Stimulated activated CD4-positive, alpha-beta T cell treated with anti-CD3 and anti-CD28 coated beads, TNF-alpha, amount 100 ng/mL, for 48 hours (primary cell): ENCODE data around the gene IFITM1.
"Not testable (repeated sequence)": the region's sequence is repeated elsewhere in the genome, so short reads cannot be mapped to it uniquely, and the experiment has no call there.

Experiments used
- DNase-seq, 3 donors: peaks; one replicate each; pipeline ENCODE4 v3.0.0-alpha.2; 2020; ENCODE audit warnings: low read depth in 3 of 3

Gene IFITM1

DNA sequence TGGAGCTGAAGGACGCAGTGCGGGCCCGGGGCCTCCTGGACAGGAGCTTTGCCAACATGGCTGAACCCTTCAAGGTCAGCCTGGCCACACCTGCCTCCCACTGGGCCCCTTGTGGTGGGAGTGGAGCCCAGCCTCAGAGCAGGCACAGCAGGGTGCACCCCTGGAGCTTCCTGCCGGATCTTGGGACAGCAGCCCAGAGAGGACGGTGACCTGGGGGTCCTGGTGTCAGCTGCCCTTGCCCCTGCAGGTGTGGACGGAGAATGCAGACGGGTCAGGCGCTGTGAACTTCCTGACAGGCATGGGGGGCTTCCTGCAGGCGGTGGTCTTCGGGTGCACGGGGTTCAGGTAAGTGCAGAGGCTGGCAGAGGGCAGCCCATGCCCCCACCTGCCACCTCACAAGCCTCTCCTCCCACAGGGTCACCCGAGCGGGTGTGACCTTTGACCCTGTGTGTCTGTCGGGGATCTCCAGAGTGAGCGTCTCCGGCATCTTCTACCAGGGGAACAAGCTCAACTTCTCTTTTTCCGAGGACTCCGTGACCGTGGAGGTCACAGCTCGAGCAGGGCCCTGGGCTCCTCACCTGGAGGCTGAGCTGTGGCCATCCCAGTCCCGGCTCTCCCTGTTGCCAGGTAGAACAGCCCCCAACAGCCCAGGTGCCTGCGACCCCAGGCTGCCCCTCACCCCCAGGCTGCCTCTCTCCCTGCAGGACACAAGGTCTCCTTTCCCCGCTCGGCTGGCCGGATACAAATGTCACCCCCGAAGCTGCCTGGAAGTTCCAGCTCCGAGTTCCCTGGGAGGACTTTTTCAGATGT, 19.8 kb upstream of the IFITM1 start:
- DNase-seq = no peak

DNA sequence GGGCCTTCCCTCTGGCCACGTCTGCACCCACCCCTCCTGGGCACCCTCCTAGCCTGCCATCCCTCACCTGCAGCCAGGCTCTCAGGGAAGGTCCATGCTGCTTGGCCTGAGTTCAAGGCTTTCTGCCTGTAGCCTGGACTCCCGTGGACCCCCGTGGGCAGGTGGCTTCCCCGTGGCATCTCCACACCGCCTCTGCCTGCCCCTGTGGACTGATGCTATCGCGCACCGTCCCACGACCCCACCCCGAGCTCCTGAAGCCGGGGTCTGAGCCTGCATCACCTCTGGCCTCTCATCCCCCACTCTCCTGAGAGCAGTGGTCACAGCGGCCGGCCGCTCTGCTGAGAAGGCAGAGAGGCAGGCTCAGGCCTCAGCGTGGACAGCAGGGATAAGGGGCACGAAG, 19.1 kb upstream of the IFITM1 start:
- DNase-seq = no peak

DNA sequence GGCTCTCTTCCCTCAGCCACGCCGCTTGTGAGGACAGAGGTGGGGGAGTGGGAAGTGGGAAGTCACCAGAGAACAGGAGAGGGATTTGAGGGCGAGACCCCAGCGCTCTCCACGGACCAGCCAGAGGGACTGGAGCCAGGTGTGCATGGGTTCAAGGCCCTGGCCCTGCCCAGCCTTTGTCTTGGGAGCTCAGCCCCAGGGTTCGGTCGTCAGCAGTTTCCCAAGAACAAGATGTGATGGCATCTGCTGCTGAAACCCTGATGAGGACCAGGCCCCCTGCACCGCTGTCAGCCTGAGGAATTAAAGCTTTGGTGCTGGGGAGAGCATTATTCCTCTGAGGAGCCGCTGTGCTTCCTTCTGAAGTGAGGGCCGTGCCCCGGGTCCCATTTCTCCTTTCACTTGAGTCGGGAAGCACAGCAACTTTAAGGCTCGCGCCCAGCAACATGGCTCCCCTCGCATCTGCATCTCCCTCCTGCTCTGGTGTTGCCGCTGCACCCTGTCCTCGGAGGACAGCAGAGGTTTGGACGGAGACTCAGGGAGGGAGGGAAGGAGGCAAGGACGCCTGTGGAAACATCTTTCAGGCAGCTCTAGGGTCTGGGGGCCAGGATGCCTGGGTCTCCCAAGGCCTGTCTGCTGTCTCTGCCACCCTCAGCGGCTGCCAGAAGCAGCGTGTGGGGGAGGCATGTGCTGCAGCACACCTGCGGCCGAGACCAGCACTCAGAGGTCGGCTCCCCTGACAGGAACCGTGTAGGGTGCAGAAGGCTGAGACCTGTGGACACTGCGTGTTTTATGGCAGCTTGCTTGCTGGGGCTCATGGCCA, 18.3 kb upstream of the IFITM1 start:
- DNase-seq = no peak

DNA sequence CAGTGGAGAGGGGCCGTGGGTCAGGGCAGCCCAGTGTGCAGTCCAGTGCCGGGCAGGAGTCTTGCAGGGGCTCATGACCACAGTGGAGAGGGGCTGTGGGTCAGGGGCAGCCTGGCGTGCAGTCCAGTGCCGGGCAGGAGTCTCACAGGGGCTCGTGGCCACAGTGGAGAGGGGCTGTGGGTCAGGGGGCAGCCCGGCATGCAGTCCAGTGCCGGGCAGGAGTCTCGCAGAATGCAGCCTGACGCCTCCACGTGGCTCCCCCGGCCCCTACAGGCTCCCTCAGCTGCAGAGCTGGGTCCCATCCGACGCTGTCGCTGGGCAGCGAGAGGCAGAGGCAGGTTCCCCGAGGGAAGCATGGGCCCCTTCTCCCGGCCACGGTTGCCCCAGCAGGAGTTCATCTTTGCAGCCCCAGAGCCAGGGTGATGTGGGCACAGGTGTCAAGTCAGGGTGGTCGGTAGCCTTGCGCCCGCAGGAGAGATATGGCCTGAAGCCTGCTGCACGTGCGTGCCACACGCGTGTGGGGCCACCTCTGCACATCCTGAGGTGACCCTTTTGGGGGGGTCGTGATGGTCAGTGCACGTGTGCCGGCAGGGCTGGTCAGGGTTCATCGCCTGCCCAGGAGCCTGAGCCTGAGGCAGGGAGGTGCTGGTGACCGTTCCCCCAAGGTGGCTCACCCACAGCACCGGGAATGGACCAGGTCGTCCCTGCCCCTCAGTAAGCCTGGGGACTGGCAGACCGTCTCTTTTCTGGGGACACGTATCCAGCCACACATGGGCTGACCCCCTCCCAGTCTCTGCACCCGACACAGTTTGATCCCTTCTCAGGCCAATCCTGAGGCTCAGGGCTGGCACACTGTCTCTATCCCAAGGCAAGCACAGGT, 17.4 kb upstream of the IFITM1 start:
- DNase-seq = no peak

DNA sequence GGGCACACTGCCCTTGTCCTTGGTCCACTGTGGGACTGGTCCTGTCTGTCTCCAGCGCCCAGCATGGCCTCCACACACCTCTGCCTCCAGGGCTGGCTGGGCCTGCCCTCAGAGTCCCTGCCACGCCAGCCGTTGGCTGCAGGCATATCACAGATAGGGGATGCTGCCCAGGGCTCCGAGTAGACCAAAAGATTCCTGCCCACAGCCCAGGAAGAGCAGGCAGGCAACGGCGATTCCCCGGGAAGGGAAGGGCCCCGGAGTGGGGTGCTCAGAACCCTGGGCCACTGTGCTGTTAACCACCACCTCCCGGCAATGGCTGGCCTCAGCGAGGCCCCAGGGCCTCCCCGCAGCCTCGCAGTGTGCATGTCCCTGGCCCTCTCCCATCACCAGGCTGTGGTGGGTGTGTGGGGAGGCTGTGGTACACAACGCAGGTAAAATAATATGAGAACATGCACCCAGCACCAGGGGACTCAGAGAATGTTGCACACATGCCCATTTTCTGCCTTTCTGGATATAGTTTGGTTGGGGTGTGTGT, 16.7 kb upstream of the IFITM1 start:
- DNase-seq = no peak

DNA sequence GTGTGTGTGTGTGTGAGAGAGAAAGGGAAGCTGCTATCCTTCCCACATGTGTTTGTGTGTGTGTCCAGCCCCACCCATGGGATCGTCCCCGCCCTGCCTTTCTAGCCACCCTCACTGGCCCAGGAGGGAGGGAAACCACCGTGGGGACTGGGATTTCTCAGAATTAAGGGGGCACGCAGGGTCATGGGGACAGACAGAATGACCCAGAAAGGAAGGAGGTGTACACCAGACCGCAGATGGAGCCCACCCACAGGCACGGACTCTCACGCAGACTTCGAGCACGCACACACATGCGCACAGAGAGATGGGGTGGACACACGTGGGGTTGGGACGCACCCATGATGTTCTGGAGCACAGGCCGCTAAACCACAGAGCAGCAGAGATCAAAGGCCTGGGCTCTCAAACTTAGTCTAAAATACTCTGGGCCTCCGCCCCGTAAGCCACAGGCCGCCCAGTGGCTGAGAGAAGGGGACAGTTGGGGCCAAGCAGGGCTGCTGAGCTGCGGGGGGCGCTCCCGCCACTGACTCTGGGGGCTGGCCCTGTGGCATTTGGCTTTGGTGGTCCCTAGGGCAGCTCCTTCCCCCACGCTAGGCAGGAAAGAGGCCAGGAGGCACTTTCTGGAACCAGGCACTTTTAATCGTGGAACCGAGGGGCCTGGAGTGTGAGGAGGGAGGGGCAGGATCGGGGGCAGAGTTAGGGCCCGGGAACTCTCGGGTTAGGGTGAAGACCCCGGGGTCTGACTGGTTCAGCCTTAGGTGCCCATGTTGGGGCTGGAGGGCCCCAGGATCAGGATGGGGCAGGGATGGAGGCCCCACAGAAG, 16.0 kb upstream of the IFITM1 start:
- no peak for DNase-seq

DNA sequence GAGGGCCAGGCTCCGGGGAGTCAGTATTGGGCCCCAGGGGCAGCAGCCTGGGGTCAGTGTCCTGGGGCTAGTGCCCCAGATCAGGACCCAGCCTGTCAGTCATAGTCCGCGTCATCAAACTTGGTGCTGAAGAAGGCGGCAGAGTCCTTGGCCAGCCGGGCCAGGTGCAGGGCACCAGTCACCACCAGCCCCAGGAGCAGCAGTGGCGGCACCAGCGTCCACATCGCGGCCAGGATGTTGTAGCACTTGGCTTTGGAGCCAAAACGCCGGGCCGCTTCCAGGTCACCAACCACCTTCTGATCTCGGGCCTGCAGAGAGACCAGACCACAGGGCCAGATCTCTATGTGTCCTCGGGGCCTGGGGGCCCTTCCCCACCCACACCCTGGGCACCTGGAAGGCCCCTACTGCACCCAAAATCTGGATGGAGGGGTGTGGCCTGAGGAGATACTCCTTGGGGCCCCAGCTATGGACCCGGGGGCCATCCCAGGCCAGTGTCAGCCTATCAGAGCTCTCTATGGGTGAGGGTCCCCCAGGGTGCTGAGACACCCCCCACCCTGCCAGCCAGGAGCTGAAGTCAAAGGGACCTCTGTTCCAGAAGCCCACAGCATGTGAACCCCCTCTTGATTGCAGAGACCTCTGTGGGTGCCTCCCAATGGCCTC, 15.3 kb upstream of the IFITM1 start:
- DNase-seq = no peak

DNA sequence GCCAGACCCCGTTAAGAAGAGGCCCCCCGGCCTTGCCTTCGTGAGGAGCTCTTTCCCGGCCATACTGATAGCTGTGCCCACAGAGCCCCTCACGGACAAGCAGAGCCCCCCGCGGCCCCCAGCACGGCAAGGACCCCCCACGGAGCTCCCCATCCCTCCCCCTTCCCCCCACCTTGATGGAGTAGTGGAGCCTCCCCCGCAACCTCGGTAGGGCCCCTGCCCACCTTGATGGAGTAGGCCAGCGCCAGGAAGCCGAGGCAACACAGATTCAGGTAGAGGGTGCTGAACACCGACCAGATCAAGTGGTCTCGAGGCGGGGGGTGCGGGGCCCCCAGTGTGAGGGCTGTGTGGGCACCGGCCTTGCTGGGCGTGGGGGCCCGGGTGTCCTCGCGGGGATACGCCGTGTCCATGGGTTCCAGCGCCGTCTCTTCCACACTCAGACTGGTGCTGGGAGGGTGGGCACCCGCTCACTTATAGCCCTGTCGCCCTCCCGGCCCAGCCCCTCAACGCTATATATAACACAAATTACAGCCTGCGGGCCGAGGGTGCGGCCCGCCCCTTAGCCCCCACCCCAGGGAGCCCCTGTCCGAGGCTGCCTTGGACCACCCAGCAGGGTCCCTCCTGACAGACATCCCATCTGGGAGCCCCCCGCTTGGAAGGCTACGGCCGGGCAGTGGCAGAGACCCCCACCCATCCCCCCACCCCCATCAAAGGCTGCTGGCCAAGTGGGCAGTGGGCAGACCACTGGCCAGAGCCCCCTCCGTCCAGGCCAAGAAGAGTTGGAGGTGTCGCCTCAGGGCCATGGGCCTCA, 14.6 kb upstream of the IFITM1 start, which contains the start of gene IFITM5:
Gene IFITM5, minus strand, starts transcription at position 446 of the 811 bp plus-strand sequence. Its CDS starts 36 bp downstream, at position 410.
- DNase-seq = no peak

DNA sequence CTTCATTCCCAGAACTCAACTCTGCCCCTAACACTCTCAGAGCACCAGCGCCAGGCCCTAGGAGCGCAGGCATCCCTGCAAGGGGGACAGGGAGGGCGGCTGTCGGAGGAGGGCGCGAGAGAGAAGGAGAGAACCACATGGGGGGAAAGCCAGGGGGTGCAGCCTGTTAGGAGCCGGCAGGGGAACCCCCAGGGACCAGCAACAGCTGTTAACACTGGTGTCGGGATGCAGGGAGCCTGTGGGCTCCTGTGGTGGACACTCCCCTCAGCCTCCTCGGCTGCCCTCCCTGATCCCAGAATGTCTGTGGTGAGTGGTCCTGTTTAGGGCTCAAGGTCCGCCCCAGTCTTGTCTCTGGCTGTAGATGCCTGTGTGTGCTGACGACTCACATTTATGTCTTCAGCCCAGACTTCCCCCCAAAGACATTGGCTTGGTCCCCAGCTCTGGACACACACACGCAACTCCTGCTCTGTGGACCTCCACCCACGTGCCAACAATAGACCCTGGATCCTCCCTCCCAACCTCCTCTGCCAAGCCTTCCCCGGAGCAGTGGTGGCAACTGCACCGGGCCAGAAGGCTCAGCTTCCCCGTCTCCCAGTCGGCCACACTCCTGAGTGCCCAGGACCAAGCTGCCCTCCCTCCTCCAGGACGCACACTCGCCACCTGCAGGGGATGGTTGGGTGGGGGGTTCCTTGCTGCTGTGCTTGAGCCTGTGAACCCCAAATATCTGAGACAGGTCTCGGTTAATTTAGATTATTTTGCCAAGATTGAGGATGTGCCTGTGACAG, 13.7 kb upstream of the IFITM1 start:
- DNase-seq = no peak

DNA sequence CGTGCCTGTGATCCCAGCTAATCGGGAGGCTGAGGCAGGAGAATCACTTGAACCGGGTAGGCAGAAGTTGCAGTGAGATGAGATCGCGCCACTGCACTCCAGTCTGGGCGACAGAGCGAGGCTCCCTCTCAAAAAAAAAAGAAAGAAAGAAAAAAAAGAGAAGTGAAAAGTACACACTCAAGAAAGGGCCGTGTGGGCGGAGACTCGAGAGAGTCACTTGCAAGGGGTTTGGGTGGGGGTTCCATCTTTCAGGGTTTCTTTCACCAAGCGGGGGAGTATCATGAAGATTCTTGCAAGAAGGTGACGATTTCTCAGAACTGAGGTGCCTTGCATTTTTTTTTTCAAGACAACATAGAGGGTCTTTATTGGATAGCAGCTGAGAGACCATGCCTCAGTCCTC, 10.5 kb upstream of the IFITM1 start:
- DNase-seq = no peak

DNA sequence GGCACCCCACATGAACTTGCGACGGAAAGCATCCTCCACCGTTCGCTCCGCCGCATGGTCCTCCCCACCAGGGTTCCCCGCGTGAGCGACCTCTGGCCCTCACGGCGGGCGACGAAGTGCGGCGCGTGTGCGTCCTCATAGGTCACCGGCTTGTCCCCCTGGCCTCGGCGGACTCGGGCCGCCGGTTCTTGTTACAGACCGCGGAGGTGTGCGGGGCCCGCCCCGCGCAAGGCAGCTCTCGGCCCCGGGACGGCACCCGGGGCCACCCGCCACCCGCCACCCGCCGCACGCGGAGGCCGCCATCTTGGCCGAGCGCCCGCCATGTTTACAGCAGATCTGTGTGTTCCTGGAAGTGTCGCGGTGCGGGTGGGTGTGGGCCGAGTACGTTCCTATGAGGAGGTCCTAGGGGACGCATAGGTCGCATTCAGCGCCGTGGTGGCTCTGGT, 9.8 kb upstream of the IFITM1 start:
- DNase-seq = no peak

DNA sequence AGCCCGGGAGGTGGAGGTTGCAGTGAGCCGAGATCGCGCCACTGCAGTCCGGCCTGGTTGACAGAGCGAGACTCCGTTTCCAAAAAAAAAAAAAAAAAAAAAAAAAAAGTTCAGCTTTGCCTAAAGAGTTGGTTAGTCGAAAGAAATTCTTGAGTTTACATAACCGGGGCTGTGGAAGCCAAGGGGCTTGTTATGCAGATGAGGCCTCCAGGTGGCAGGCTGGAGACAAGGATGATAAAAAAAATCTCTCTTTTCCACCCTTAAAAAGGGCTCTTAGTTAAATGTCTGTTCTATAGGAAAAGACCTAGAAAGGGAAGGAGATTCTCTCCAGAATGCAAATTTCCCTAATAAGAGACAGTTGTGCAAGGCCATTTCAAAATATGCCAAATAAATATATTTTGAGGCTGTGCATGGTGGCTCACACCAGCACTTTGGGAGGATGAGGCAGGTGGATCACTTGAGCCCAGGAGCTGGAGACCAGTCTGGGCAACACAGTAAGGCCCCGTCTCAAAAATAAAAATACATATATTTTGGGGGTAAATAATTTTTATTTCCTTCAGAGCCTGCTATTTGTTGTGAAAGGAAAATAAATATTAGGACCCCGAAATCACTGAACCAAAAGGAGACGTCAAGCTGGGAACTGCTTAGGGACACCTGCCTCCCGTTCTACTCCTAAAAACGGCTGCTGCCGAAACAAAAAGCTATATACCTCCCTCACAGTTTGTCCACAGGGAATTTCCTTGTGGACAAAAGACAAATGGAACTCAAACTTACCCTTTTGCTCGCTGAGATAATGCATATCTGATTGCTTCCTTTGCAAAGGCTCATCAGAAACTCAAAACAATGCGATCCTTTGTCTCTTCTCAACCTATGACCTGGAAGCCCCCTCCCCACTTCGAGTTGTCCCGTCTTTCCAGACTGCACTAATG, 8.7 kb upstream of the IFITM1 start:
- DNase-seq = no peak

DNA sequence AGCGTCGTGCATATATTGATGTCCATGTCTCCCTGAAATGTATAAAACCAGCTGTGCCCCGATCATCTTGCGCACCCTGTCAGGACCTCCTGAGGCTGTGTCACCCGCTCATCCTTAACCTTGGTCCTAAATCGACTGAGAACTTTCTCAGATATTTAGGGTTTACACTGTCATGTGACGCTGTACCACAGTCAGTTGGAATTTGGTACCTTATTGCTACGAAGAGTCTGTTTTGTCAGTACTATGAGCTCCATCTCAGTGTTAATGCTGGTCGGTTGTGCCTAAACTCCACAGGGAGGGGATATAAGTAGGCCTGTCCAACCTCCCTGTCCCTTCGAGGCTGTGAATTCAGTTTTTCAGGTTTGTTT, 8.0 kb upstream of the IFITM1 start:
- no peak for DNase-seq

DNA sequence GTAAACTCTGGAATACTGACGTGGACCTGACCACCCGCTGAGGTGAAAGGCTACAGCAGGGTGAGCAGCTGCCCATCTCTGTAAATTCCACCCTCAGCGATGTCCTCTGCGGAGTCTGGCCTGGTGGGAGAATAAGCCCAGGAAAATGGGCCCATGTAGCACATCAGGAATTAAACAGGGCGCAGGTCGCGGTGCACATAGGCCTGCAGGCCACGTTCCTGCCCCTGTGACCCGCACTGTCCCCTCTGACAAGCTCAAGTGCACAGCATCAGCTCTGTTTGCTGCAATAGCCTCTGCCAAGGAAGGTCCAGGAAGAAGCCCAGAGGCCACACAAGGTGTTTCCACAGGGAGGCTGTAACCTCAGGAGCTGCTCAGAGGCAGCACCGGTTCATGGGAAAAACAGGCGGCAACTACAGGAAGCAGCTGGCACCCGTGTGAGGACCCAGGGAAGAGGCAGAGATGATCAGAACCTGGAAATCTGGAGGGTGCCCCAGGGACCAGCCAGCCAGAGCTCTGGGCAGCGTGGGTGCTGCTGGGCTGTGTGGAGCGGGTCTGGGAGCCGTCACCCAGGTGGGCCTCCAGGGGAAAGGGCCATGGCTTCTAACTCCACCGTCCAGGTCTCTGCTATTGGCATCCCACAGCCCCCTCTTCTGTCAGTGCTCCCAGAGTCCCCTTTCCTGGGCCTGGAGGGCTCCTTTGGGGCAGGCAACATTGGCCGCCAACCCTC, 7.0 kb upstream of the IFITM1 start:
- DNase-seq = no peak

DNA sequence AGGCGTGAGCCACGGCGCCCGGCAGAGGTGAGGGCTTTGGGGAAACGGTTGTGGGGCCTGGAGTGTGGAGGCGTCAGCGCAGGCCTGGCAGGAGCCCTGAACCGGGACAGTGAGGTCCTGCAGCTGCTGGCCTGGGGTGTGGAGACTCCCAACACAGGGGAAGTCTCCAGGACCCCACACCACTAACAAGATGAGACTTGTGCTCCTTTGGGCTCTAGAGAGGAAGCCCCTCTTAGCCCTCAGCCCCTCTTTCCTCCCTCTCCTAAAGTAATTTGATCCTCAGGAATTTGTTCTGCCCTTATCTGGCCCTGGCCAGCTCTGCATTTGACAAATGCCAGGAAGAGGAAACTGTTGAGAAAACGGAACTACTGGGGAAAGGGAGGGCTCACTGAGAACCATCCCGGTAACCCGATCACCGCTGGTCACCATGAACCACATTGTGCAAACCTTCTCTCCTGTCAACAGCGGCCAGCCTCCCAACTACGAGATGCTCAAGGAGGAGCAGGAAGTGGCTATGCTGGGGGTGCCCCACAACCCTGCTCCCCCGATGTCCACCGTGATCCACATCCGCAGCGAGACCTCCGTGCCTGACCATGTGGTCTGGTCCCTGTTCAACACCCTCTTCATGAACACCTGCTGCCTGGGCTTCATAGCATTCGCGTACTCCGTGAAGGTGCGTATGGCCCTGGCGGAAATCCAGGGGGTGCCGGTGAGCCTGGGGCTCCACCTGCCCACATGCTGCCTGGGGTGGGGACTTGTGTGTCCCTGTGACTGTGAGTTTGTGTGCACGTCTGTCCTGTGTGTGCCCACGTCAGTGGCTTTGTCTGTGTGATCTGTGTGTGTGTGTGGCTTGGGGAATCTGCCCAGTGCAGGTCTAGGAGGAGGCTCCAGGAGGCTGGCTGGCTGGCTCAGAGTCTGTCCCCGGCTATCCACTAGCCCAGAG, 5.8 kb upstream of the IFITM1 start, which contains the start of gene IFITM2:
Gene IFITM2, plus strand, starts transcription at position 51 of the 943 bp plus-strand sequence. Its CDS starts 377 bp downstream, at position 428.
- DNase-seq = not testable (repeated sequence)
